Body of pancreas (tissue), 4 donors: ENCODE data around the gene ENPP6.

Source experiments
- CTCF ChIP-seq, 7 experiments: fragments of 450-650 bp in 4 of 7; fragments of 200-600 bp in 3 of 7; sonication (generic) in 3 of 7; IDR thresholded peaks; one replicate each; pipeline ENCODE4 v1.5.1; 2016 to 2019; ENCODE audit warnings: antibody characterized with exemption in 7 of 7
- POLR2A ChIP-seq, 3 donors: fragments of 450-650 bp; IDR thresholded peaks; one replicate each; pipeline ENCODE4 v1.6.1; 2016; ENCODE audit warnings: antibody characterized with exemption in 3 of 3, mild to moderate bottlenecking in 2 of 3

DNA sequence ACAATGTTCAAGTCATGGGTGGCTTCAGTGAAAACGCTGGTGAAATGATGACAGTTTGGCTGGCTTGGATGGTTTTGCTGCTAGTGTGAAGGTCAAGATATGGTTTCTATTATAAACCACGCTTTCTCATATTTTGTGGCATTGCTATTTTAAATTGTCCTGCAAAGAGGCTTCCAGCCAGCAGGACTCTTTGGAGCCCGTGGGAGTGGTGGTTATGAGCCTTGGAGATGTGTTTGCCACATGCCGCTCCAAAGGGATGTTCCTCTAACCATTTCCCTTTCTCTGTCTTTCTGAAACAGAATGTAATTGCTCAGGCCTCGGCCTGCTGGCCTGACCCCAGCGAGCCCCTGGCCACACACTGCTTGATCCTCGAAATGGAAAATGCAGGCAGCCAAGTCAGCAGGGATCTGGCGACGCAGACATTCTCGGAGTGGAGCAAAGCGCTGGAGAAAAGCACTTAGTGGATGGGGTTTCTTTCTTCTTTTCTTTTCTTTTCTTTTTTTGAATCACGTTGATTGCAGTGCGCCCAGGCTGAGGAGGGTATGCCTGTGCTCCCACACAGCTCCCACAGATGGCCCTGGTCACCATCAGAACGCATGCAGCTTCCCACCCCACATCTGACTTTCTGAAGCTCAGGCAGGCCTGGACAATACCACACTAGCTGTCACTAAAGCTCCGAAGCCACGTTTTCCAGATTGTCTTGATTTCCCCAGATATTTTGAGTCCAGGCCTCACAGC, 114.0 kb downstream of the ENPP6 start:
- TF ChIP-seq POLR2A (IDR thresholded peaks at IDR 0.05), result no peak
- TF ChIP-seq CTCF (IDR thresholded peaks at IDR 0.05), result no peak
